SKM-1 (cell line): Measurements from ENCODE around the gene TMC7.

ENCODE experiments used
- DNase-seq: peaks from one replicate; lab custom pipeline; 2025; ENCODE audit not compliant: unreplicated experiment; lab: John Stamatoyannopoulos, UW

Gene TMC7

DNA sequence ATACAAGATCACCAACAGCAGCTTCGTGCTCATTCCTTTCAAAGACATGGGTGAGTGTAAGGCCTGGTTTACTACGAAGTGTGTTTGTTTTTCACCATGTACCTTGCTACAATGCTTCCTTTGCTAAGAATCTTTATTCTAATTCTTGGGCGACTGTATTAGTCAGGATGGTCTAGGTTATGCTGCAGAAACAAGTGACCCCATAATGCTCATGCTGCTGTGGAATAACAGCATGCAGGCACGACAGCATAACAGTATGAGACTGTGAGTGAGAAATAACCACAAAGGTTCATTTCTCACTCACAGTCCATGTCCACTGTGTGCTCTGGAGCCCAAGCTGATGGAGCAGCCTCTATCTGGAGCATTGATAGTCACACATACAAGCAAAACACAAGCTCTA is 38.0 kb downstream of the TMC7 start:
- DNase-seq: no peak

DNA sequence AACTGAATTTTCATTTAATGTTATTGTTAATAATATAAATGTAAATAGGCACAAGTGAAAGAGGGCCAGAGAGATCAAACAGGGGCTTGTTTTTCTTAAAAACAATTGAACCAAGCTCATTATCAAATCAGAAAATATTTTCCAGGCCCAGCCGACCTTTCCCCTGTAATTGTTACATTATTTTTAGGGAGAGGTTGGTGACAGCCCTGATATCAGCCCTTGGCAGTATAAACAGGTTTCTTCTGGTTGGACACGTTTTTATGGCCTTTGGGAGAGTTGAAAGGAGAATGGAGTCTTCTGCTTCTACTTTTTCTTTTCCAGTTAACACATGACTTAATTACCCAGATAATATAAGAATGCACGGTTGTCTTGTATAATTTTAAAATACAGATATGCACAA is 43.7 kb downstream of the TMC7 start:
- no peak for DNase-seq

- no peak for DNase-seq
Measured at GRCh38 chr16:19029980-19030379, 46.2 kb downstream of the TMC7 start.

DNA sequence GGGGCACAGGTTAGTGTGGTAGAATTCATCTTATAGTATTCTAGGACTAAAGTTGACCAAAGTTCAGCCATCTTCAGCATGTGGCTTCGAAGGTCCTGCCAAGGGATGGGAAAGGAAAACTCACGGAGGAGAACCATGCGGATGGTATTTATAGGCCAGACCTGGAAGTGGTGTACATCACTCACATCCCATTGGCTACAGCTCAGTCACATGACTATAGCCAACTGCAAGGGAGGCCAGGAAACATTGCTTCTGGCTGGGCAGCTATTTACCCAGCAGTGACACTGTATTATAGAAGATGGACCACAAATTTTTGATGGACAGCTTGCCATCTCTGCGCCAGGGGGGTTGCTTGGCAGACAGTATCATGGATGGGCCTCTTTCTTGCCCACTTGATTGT is 48.0 kb downstream of the TMC7 start:
- no peak for DNase-seq

- DNase-seq: no peak
Measured at GRCh38 chr16:19033761-19034160, 50.0 kb downstream of the TMC7 start.

DNA sequence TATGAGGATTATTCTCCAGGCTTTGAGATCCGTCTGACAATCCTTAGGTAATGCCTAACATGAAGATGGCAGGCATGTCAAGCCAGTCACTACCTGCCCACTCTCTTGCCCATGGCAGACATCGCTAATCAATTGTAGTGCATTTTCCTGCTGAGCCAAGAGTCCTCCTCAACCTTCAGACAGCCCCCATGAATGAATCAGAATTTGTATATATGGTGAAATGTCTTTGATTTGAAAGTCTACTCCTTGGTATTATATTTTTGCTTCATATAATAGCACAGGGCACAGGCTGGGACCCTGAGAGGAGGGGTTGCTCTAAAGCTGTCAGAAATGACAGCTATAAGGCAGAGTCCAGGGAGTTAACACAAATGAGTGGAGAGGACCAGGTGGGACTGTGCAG is 56.7 kb downstream of the TMC7 start:
- DNase-seq: no peak

- DNase-seq: no peak
Measured at GRCh38 chr16:19044769-19045168, 61.0 kb downstream of the TMC7 start.

- no peak for DNase-seq
Measured at GRCh38 chr16:19046062-19046461, 62.3 kb downstream of the TMC7 start.

- DNase-seq: no peak
Measured at GRCh38 chr16:19062706-19063105, 79.0 kb downstream of the TMC7 start.

- no peak for DNase-seq
Measured at GRCh38 chr16:19066988-19067348, 83.2 kb downstream of the TMC7 start.

DNA sequence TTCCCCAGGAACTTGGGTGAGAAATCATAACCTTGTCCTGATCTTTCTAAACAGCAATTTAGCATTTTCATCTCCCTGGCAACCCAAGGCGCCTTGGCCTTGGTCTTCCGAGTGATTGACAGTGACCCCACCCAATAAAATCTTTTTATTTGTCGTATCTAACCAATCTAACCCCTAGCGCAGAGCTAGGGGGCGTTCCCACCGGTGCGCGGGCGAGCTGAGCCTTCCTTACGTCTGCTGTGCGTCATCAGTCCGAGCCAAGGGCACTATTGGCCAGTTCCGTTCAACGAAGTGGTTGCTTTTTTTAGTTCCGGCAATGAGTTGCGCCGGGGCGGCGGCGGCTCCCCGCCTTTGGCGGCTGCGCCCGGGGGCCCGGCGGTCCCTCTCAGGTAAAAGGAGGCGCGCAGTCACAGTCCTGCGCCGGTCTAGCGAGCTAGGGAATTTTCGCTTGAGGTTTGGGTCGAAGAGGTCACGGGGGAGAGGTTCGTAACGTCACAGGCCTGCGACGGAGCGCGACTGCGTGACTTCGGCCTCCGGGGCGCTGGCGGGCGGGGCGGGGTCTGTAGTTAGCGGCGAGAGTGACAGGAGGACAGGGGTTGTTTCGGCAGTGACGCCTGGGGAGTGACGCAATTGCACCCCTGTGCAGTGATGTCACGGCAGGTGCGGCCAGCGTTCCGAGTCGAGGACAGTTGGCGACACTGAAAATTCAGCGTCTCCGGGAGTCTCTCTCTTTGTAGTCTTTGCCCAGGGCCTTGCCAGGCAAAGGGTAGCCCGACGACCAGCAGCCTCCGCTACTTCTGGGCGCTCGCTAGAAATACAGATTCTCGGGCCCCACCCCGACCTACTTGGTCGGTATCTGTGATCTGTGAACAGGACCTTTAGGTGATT is 83.9 kb downstream of the TMC7 start, which contains the start of gene COQ7:
Gene COQ7, plus strand, starts transcription at position 266 of the 888 bp plus-strand sequence. Its CDS starts 51 bp downstream, at position 317.
- DNase-seq: peak; percentile 94

GRCh38 chr16:19068237-19068815 is 84.6 kb downstream of the TMC7 start:
- no peak for DNase-seq

DNA sequence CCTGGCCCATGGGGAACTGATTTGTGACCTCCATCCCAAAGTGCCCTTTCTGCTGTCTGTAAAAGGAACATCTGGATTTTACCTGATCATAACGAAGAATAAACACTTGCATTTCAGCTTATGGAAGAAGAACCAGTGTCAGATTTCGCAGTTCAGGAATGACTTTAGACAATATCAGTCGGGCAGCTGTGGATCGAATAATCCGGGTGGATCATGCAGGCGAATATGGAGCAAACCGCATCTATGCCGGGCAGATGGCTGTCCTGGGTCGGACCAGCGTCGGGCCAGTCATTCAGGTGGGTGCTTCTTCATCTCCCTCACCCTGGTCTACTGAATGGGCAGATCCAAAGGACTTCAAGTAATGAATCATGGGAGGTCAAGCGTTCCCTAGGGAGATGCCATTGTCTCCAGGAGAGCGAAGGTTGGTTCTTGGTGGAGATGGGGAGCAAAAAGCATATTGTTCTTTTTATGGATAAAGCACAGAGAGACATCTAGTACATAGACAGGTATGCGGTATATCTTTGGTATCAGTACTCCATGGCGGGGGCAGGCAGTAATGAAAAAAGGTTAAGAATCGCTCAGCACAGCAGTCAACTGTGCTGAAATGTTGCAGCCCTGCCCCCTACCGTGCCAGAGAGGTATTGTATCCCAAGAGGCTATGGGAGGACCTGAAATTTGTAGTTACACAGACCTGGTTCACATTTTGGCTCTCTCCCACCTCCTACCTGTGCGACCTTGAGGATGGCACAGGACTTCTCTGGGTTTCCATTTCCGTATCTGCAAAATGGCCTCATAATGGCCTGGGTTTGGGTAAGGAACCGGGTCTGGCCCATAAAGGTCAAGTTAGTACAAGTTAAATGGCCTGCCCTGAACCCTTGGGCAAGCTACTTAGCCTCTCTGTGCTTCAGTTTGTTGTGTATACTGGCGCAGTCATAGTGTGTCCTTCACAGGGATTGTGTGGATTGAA is 88.4 kb downstream of the TMC7 start:
- DNase-seq: no peak

GRCh38 chr16:19073344-19073743 is 89.6 kb downstream of the TMC7 start:
- no peak for DNase-seq

DNA sequence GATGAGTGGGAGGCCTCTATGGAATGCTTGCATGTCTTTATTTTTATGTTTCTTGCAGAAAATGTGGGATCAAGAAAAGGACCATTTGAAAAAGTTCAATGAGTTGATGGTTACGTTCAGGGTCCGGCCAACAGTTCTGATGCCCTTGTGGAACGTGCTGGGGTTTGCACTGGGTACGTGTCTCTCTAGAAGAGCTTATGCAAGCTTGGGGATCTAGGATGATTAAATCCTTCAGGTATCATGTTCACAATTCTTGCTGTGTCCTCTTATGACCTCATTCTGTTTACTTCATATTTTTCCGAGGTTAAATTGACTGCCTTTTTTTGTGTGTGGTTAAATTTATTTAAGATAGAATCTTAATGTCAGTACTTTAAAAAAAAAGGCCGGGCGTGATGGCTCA is 90.1 kb downstream of the TMC7 start:
- DNase-seq: no peak

GRCh38 chr16:19075511-19075910 is 91.8 kb downstream of the TMC7 start:
- no peak for DNase-seq

- DNase-seq: no peak
Measured at GRCh38 chr16:19077879-19078278, 94.1 kb downstream of the TMC7 start.

GRCh38 chr16:19083670-19084069 is 99.9 kb downstream of the TMC7 start:
- no peak for DNase-seq

GRCh38 chr16:19084139-19084538 is 100.4 kb downstream of the TMC7 start:
- DNase-seq: no peak

DNA sequence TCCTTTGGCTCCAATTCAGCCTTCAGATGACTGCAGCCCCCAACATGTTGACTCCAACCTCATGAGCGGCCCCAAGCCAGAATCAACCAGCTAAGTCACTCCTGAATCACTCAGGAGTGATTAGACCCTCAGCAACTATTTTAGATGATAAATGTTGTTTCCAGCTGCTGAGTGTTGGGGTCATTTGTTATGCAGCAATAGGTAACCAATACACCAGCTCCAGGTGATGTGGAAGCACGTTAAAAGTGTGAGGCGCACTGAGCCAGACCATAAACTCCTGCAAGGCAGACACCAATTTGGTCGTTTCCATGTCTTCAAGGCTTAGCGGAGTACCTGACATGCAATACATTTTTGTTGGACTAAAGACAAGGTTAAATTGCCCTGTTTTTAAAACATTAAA is 101.1 kb downstream of the TMC7 start:
- DNase-seq: no peak

DNA sequence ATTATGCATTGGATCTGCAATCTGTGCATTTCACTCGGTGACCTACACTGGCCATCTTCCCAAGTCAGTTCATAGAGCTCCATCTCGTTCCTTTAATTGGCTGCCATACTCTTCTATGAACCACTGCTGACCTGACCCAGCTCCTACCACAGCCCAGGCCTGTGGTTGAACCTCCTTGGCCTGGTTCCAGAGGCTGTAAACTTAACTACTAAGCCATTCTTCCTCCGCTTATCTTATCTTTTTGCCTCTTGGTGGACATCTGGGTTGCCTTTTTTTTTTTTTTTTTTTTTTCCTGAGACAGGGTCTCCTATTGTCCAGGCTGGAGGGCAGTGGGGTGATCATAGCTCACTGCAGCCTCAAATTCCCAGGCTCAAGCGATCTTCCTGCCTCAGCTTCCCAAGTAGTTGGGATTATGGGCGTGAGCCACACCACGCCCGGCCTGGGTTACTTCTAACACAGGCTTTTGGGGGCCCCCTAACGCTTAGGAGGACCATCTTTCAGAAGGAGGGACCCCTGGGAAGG is 102.0 kb downstream of the TMC7 start:
- no peak for DNase-seq
